HCEC 1CT (cell line): ENCODE results near the gene ANGPTL8.
A peak's percentile ranks its signal among the peaks of the same experiment; 100 is the strongest.

Source experiments
- DNase-seq: peaks from one replicate; pipeline ENCODE4 v3.0.0-alpha.2; 2017

Gene ANGPTL8

GRCh38 chr19:11264452-11265176, 25.2 kb downstream of the ANGPTL8 start:
- DNase-seq, result no peak

- no peak for DNase-seq
Measured at GRCh38 chr19:11265177-11265784, 25.9 kb downstream of the ANGPTL8 start.

- DNase-seq, result no peak
Measured at GRCh38 chr19:11265785-11266236, 26.4 kb downstream of the ANGPTL8 start.

GRCh38 chr19:11267316-11268085, 28.1 kb downstream of the ANGPTL8 start:
- no peak for DNase-seq

GRCh38 chr19:11268783-11269267, 29.4 kb downstream of the ANGPTL8 start:
- DNase-seq, result peak; percentile 86

- DNase-seq, result peak; percentile 78
Measured at GRCh38 chr19:11269408-11269807, 30.0 kb downstream of the ANGPTL8 start.

GRCh38 chr19:11273296-11273695, 33.9 kb downstream of the ANGPTL8 start:
- no peak for DNase-seq

GRCh38 chr19:11273989-11274388, 34.6 kb downstream of the ANGPTL8 start:
- DNase-seq, result no peak

GRCh38 chr19:11274533-11275086, 35.2 kb downstream of the ANGPTL8 start:
- DNase-seq, result no peak

GRCh38 chr19:11278670-11279069, 39.3 kb downstream of the ANGPTL8 start:
- DNase-seq, result no peak

GRCh38 chr19:11279505-11280236, 40.3 kb downstream of the ANGPTL8 start:
- DNase-seq, result no peak

- DNase-seq, result no peak
Measured at GRCh38 chr19:11281356-11282049, 42.1 kb downstream of the ANGPTL8 start.

- no peak for DNase-seq
Measured at GRCh38 chr19:11284515-11284914, 45.1 kb downstream of the ANGPTL8 start.

- peak; percentile 41 for DNase-seq
Measured at GRCh38 chr19:11286312-11286974, 47.0 kb downstream of the ANGPTL8 start.

- peak; percentile 35 for DNase-seq
Measured at GRCh38 chr19:11288349-11288748, 48.9 kb downstream of the ANGPTL8 start.

GRCh38 chr19:11290256-11290655, 50.8 kb downstream of the ANGPTL8 start:
- no peak for DNase-seq

- DNase-seq, result no peak
Measured at GRCh38 chr19:11291415-11291814, 52.0 kb downstream of the ANGPTL8 start.
